Measurements from ENCODE around the gene GREB1.

GREB1 gene

GRCh38 chr2:11649093-11649492, 115.2 kb downstream of the GREB1 start:
- Histone ChIP-seq H3K36me3 (ENCODE audit: insufficient read depth, low read length) (no peaks in the 10 kb centered on the region), H3K27me3 (ENCODE audit: insufficient read depth, low read length) (peaks cover 5% of the 10 kb centered on the region; the same call in 1 of the 2 replicates), H3F3A (ENCODE audit: insufficient read depth, low read length) (no peaks in the 10 kb centered on the region), H3K4me3 (ENCODE audit: low read depth, low read length, poor library complexity, severe bottlenecking) (no peak overlapping the region), H3K27ac (ENCODE audit: low read depth, low read length, poor library complexity, severe bottlenecking) (no peak overlapping the region), H3K4me1 (ENCODE audit: insufficient read depth, low read length, severe bottlenecking) (no peaks in the 10 kb centered on the region), H4K20me1 (ENCODE audit: insufficient read depth, low read length) (no peaks in the 10 kb centered on the region), H3K9me3 (ENCODE audit: low read length) (0 out of 2 replicates have a peak, but pooled peaks cover 4% of the 10 kb centered on the region), H3K9ac (ENCODE audit: low read length) (no peak overlapping the region), H3K4me2 (ENCODE audit: low read length) (no peak overlapping the region), H3K9me2 (ENCODE audit: low read depth, low read length) (no peaks in the 10 kb centered on the region), H3K79me2 (ENCODE audit: insufficient read depth, low read length) (no peaks in the 10 kb centered on the region), H2AFZ (ENCODE audit: low read length) (no peak overlapping the region)
- TF ChIP-seq CTCF (IDR thresholded peaks at IDR 0.05; ENCODE audit: low read length) (no peak), EZH2 (IDR thresholded peaks at IDR 0.05; ENCODE audit: borderline replicate concordance, low read length) (no peak)

GRCh38 chr2:11651856-11652548, 118.2 kb downstream of the GREB1 start:
- no peaks in the 10 kb centered on the region for H3K36me3 ChIP-seq (ENCODE audit: insufficient read depth, low read length)
- no peaks in the 10 kb centered on the region for H3K4me1 ChIP-seq (ENCODE audit: insufficient read depth, low read length, severe bottlenecking)
- peaks cover 4% of the 10 kb centered on the region; the same call in 1 of the 2 replicates for H3K27me3 ChIP-seq (ENCODE audit: insufficient read depth, low read length)
- no peaks in the 10 kb centered on the region for H3K9me2 ChIP-seq (ENCODE audit: low read depth, low read length)
- H3K79me2 ChIP-seq (ENCODE audit: insufficient read depth, low read length), result no peaks in the 10 kb centered on the region
- no peak overlapping the region for H3K4me3 ChIP-seq (ENCODE audit: low read depth, low read length, poor library complexity, severe bottlenecking)
- H3K27ac ChIP-seq (ENCODE audit: low read depth, low read length, poor library complexity, severe bottlenecking), result no peak overlapping the region
- H3F3A ChIP-seq (ENCODE audit: insufficient read depth, low read length), result no peaks in the 10 kb centered on the region
- H2AFZ ChIP-seq (ENCODE audit: low read length), result no peak overlapping the region
- no peaks in the 10 kb centered on the region for H4K20me1 ChIP-seq (ENCODE audit: insufficient read depth, low read length)
- TF ChIP-seq CTCF (IDR thresholded peaks at IDR 0.05; ENCODE audit: low read length) (no peak), EZH2 (IDR thresholded peaks at IDR 0.05; ENCODE audit: borderline replicate concordance, low read length) (no peak)
- H3K9ac ChIP-seq (ENCODE audit: low read length), result no peak overlapping the region
- H3K4me2 ChIP-seq (ENCODE audit: low read length), result no peak overlapping the region
- H3K9me3 ChIP-seq (ENCODE audit: low read length), result no peaks in the 10 kb centered on the region

- no peak overlapping the region for H3K27ac ChIP-seq (ENCODE audit: low read depth, low read length, poor library complexity, severe bottlenecking)
- no peaks in the 10 kb centered on the region for H3K36me3 ChIP-seq (ENCODE audit: insufficient read depth, low read length)
- H2AFZ ChIP-seq (ENCODE audit: low read length), result no peak overlapping the region
- H3K27me3 ChIP-seq (ENCODE audit: insufficient read depth, low read length), result no peaks in the 10 kb centered on the region; the same call in 1 of the 2 replicates
- no peaks in the 10 kb centered on the region for H3K79me2 ChIP-seq (ENCODE audit: insufficient read depth, low read length)
- H3K4me3 ChIP-seq (ENCODE audit: low read depth, low read length, poor library complexity, severe bottlenecking), result no peak overlapping the region
- no peak overlapping the region for H3K9ac ChIP-seq (ENCODE audit: low read length)
- TF ChIP-seq CTCF (IDR thresholded peaks at IDR 0.05; ENCODE audit: low read length) (no peak), EZH2 (IDR thresholded peaks at IDR 0.05; ENCODE audit: borderline replicate concordance, low read length) (no peak)
- H3K9me2 ChIP-seq (ENCODE audit: low read depth, low read length), result no peaks in the 10 kb centered on the region
- no peaks in the 10 kb centered on the region for H3F3A ChIP-seq (ENCODE audit: insufficient read depth, low read length)
- H3K9me3 ChIP-seq (ENCODE audit: low read length), result no peaks in the 10 kb centered on the region
- no peaks in the 10 kb centered on the region for H4K20me1 ChIP-seq (ENCODE audit: insufficient read depth, low read length)
- H3K4me2 ChIP-seq (ENCODE audit: low read length), result no peak overlapping the region
- H3K4me1 ChIP-seq (ENCODE audit: insufficient read depth, low read length, severe bottlenecking), result no peaks in the 10 kb centered on the region
These were observed 118.7 kb downstream of the GREB1 start for GRCh38 chr2:11652553-11652952.
